GM15510 (cell line): Measurements from ENCODE around the gene PTGDS.

Source experiments
- POLR2A ChIP-seq: IDR thresholded peaks from 3 replicates; pipeline ENCODE4 v1.6.1; 2011; ENCODE audit warnings: borderline replicate concordance; ENCODE audit not compliant: insufficient read length; ENCODE audit errors: extremely low read depth

PTGDS gene

GRCh38 chr9:136952321-136952850 lies 24.9 kb upstream of the PTGDS start:
- no peak for TF ChIP-seq POLR2A

GRCh38 chr9:136952876-136953770 lies 24.2 kb upstream of the PTGDS start:
- no peak for TF ChIP-seq POLR2A

DNA sequence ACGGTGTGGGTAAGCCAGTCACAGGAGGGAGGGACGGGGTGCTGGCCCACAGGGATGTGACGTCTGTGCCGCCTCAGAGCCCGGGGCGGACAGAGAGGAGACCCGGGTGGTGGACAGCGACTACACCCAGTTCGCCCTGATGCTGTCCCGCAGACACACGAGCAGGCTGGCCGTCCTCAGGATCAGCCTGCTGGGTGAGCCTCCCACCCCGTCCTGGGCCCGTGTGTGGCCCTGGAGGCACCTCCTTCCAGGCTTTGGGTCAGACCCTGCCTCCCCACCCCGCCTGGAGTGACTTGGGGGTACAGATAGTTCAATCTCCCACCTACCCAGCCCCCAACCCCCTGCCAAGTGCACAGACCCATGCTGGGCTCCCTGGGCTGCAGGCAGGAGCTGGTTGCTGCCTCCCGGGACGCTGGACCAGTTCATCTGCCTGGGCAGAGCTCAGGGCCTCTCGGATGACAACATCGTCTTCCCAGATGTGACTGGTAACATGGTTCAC lies 23.5 kb upstream of the PTGDS start:
- TF ChIP-seq POLR2A, result no peak

DNA sequence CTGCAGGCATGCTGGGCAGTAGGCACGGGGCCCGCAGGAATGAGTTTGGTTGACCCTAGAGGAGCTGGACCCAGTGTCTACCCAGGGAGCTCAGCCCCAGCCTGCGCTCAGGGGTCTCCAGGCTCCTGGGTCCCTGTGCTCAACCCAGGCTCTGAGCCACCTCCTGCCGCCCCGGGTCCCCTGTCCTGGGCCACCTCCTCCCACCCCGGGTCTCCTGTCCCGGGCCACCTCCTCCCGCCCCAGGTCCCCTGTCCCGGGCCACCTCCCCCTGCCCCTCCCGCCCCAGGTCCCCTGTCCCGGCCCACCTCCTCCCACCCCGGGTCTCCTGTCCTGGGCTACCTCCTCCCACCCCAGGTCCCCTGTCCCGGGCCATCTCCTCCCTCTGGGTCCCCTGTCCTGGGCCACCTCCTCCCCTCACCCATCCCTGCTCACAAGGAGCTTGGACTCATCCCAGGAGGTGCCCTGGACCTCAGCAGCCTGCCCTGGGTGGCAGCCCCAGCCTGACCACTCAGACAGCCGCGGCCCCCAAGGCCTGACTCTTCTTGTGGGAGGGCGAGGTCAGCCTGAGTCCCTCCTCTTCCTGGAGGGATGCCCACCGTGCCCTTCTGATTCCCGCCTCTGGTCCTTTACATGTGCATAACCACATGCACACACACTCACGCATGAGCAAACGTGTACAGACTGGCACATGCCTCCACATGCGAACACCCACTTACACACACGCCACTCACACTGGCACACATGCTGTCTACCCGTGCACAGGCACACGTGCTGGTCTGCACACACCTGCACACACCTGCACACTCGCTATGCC lies 22.8 kb upstream of the PTGDS start:
- TF ChIP-seq POLR2A, result no peak

GRCh38 chr9:136955202-136955942 lies 21.9 kb upstream of the PTGDS start:
- no peak for TF ChIP-seq POLR2A

- TF ChIP-seq POLR2A, result no peak
Observed at GRCh38 chr9:136955943-136956335, 21.4 kb upstream of the PTGDS start.

- TF ChIP-seq POLR2A, result no peak
Observed at GRCh38 chr9:136956604-136957003, 20.7 kb upstream of the PTGDS start.

DNA sequence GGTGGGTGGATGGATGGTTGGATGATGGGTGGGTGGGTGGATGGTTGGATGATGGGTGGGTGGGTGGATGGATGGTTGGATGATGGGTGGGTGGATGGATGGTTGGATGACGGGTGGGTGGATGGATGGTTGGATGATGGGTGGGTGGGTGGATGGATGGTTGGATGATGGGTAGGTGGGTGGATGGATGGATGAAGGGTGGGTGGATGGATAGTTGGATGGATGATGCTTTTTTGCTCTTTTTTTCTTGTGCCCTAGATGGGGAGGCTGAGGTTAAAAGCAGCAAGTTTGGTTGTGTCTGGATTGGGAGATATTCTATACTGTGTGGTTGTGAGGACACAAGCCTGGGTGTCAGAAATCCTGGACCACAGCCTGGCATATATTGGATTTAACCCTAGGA lies 19.8 kb upstream of the PTGDS start:
- no peak for TF ChIP-seq POLR2A

DNA sequence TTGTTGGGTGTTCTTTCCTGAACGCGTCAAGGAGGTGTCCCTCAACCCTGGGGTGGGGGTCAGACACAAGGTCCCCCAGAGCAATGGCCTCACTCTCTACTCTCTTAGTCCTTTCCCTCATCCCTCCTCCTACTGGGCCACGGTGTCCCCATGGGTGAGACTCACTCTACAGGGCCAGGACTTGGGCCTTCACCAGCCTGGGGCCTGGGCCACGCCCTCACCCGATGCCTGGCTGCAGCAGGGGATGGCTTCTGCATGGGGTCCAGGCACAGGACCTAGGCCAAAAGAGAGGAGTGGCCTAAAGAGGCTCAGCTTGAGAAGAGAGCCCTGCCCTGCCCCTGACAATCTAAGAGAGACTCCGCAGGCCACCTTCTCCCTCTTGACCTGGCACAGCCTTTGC lies 19.4 kb upstream of the PTGDS start:
- no peak for TF ChIP-seq POLR2A

- no peak for TF ChIP-seq POLR2A
Observed at GRCh38 chr9:136958473-136958872, 18.8 kb upstream of the PTGDS start.

DNA sequence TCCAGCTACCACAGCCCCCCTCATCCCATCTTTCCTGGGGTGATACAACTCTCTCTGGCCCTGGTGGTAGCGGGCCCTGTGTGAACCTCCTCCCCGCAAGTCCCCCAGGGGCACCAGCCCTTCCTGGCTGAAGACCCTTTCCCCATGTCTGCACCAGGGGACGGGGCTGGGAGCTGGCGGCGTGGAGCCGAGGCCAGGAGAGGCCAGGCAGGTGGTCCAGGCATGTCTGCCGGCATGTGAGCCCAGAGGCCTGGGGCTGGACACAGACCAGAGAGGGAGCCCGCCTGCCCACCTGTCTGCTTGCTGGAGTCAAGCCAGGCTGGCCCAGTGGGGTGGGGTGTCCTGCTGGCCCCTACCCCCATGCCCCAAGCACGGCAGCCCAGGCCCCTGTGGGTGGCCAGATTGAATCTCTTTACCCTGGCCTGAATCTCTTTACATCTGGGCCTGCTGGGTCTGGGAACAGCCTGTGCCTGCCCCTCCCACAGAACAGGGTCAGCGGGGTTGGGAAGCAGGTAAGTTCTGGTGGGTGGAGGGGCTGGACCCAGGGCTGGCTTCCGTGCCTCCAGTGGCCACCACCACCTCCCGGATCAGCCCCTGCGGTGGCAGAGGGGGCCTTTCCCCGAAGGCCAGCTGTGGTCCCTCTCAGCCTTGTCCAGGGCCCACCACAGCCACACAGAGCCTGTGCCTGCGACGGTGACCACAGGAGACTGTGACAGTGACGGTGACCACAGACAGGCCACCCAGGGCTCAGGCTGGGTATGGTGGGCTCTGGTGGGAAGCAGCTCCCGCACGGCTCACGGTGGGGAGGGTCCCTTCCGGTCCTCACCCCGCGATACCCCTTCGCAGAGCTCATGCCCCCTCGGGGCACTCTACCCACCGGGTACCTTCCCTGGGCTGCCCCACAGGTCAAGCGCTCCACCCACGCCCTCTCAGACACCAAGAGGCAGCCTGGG lies 18.1 kb upstream of the PTGDS start:
- no peak for TF ChIP-seq POLR2A

- no peak for TF ChIP-seq POLR2A
Observed at GRCh38 chr9:136960212-136960937, 16.9 kb upstream of the PTGDS start.

- TF ChIP-seq POLR2A, result no peak
Observed at GRCh38 chr9:136960938-136961275, 16.4 kb upstream of the PTGDS start.
